Stimulated activated CD8-positive, alpha-beta memory T cell treated with anti-CD3 and anti-CD28 coated beads, Interleukin-4, amount 100 ng/mL, for 1 hour (primary cell): ENCODE results near the gene DHFR.
"Not testable (repeated sequence)": the region's sequence is repeated elsewhere in the genome, so short reads cannot be mapped to it uniquely, and the experiment has no call there.

Source experiments
- DNase-seq, 2 donors: peaks; one replicate each; pipeline ENCODE4 v3.0.0-alpha.2; 2020; ENCODE audit warnings: low read depth in 2 of 2, low spot score in 1 of 2

DHFR gene

DNA sequence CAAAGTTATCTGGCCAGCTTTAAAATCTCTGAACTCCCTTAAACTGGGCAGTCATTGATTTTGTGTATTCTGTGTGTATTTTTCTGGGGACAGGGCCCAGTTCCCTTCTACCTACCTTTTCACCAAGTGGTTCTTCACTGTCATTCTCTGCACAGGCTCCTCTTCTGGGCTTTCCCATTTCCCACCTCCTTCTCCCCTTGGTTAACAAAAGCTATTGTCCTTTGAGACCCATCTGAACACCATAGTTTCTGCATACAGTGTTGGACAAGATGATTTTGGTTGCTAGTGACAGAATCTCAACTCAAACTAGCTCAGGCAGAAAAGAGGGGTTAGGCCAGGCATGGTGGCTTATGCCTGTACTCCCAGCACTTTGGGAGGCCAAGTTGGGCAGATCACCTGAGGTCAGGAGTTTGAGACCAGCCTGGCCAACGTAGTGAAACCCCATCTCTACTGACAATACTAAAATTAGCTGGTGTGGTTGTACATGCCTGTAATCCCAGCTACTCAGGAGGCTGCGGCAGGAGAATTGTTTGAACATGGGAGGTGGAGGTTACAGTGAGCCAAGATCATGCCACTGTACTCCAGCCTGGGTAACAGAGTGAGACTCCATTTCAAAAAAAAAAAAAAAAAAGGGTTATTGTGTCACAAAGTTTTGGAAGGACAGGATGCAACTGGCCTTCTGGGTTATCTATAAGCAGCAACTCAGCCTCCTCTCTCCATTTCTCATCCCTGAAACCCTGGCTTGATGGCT lies 53.7 kb downstream of the DHFR start:
- DNase-seq, result no peak

- DNase-seq, result no peak
Measured at GRCh38 chr5:80597500-80597899, 57.3 kb downstream of the DHFR start.

- no peak for DNase-seq
Measured at GRCh38 chr5:80594810-80595209, 60.0 kb downstream of the DHFR start.

DNA sequence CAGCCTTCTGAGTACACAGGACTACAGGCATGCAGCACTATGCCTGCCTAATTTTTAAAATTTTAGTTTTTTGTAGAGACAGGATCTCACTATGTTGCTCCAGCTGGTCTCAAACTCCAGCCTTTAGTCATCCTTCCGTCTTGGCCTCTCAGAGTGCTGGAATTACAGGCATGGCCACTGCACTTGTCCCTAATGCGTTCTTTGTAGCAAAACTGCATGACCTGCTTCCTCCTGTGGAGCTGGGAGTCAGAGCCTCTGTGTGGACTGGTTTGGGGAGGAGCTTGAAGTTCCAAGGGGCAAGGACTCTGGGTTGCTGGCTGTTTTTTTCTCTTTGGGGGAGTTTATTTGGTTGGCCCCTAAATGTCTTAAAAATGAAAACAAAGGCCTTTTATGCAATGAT lies 62.0 kb downstream of the DHFR start:
- DNase-seq, result no peak

DNA sequence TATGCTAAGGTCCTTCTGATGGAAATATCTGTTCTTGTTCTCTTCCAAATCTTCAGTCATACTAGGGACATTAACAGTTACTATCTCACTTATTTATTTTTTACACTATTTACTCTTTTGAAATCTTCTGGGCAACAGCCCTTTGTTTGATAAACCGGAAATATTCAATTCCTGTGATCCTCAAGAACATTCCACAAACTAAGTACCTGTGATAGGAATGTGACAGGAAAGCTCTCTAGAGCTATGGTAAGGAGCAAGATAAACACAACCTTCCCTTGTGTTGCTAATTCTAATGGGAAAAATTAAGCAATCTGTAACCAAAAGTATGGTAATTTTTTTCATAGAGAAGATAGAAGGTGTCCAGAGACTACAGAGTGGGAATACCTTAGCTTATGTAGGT lies 62.7 kb downstream of the DHFR start:
- DNase-seq, result no peak

GRCh38 chr5:80591352-80591751 lies 63.4 kb downstream of the DHFR start:
- DNase-seq, result no peak

- DNase-seq, result no peak
Measured at GRCh38 chr5:80590766-80591165, 64.0 kb downstream of the DHFR start.

- DNase-seq, result no peak
Measured at GRCh38 chr5:80588858-80589540, 65.8 kb downstream of the DHFR start.

DNA sequence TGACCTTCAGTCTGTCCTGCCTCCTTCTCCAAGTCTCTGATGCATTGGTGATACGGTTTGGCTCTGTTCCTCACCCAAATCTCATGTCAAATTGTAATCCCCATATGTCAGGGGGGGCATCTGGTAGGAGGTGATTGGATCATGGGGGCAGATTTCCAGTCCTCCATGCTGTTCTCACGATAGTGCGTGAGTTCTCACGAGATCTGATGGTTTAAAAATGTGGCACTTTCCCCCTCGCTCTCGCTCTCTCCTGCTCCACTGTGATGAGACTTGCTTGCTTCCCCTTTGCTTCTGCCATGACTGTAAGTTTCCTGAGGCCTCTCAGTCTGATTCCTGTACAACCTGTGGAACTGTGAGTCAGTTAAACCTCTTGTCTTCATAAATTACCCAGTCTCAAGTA lies 70.0 kb downstream of the DHFR start:
- DNase-seq, result no peak

GRCh38 chr5:80580291-80580690 lies 74.5 kb downstream of the DHFR start:
- not testable (repeated sequence) for DNase-seq

- DNase-seq, result no peak
Measured at GRCh38 chr5:80579050-80579449, 75.7 kb downstream of the DHFR start.

DNA sequence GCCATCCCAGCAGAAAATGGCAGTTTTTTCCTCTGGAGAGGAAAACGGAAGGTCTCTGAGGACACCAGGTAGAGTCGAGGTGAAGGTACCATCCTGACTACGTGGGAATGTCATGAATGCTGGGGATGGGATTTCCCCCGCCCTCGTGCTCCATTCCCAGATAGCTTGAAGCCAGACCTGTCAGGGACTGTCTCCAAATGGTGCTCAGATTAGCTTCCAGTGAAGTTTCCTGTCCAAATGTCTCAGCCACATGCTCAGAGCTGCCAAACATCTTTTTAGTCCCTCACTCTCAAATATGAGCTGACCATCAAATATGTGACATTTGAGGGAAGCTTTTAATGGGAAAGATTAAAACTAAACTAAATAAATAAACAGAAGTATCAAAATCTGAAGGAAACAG lies 77.1 kb downstream of the DHFR start:
- DNase-seq, result no peak

GRCh38 chr5:80576383-80576782 lies 78.4 kb downstream of the DHFR start:
- no peak for DNase-seq
